Panc1 (cell line): ENCODE measurements around the gene BCL2. TPM values are rescaled to one million over a fixed set of nuclear protein-coding genes. Genes with fewer than 3 reads are reported as not detected.

Experiments used
- ATAC-seq: fragments of 200-7000 bp; cut with Tn5 transposase; 2 replicates; pipeline ENCODE4 v1.9.1; 2020; ENCODE audit warnings: mild to moderate bottlenecking, moderate library complexity
- BruUV-seq: library from RNA; stranded (reverse); fragments of 400-500 nt; replicated peaks from 2 replicates; lab custom pipeline; 2021; lab: Mats Ljungman, UMichigan
- CTCF ChIA-PET: fragments of 300-600 bp; sonication (Branson Sonifier 250); formaldehyde crosslinking; loops from one replicate; lab custom pipeline; 2022; ENCODE audit warnings: antibody characterized with exemption; lab: Charles Lee
- POLR2A ChIA-PET: fragments of 300-600 bp; sonication (Branson Sonifier 250); formaldehyde crosslinking; loops from one replicate; lab custom pipeline; 2022; ENCODE audit warnings: antibody characterized with exemption; lab: Charles Lee
- DNase-seq: peaks from one replicate; pipeline ENCODE4 v3.0.0-alpha.2; 2010; ENCODE audit warnings: low read depth, low spot score
- H3K27ac ChIP-seq: 2 replicates; pipeline ENCODE4 v1.5.1; 2011; ENCODE audit warnings: mild to moderate bottlenecking, low read length, inconsistent platforms
- H3K27me3 ChIP-seq: fragments of 200-500 bp; sonication (Bioruptor generic); 2 replicates; pipeline ENCODE4 v1.6.0; 2014; ENCODE audit warnings: low read length, inconsistent platforms; ENCODE audit not compliant: control insufficient read depth, insufficient read depth
- H3K36me3 ChIP-seq: fragments of 200-500 bp; sonication (Bioruptor generic); 2 replicates; pipeline ENCODE4 v1.5.1; 2014; ENCODE audit warnings: inconsistent platforms, mild to moderate bottlenecking, low read length, moderate library complexity; ENCODE audit not compliant: control insufficient read depth, insufficient read depth
- H3K4me1 ChIP-seq: 2 replicates; pipeline ENCODE4 v1.5.1; 2011; ENCODE audit warnings: inconsistent platforms, mild to moderate bottlenecking, low read length, moderate library complexity; ENCODE audit not compliant: control insufficient read depth, insufficient read depth
- H3K4me3 ChIP-seq, 2 experiments: 2 replicates each; pipeline ENCODE4 v1.5.1; 2011 to 2012; ENCODE audit warnings: low read depth in 2 of 2, low read length in 2 of 2, mild to moderate bottlenecking in 2 of 2, inconsistent platforms in 1 of 2, moderate library complexity in 1 of 2
- H3K9me3 ChIP-seq: fragments of 200-500 bp; sonication (Bioruptor generic); 2 replicates; pipeline ENCODE4 v1.5.1; 2014; ENCODE audit warnings: low read depth, mild to moderate bottlenecking, inconsistent platforms, low read length, moderate library complexity; ENCODE audit not compliant: control insufficient read depth, insufficient read depth
- POLR2AphosphoS5 ChIP-seq: IDR thresholded peaks from 2 replicates; pipeline ENCODE4 v1.6.1; 2012; ENCODE audit warnings: mild to moderate bottlenecking, low read depth, low read length, moderate library complexity
- REST ChIP-seq, 2 experiments: IDR thresholded peaks; 2 replicates each; pipeline ENCODE4 v1.6.1; 2011 to 2012; ENCODE audit warnings: low read depth in 2 of 2, control low read depth in 1 of 2, low read length in 1 of 2, mild to moderate bottlenecking in 1 of 2, moderate library complexity in 1 of 2; ENCODE audit not compliant: insufficient read depth in 1 of 2
- SIN3A ChIP-seq: IDR thresholded peaks from 2 replicates; pipeline ENCODE4 v1.6.1; 2012; ENCODE audit warnings: low read depth, mild to moderate bottlenecking, low read length, moderate library complexity, borderline replicate concordance; ENCODE audit not compliant: insufficient read depth
- TCF7L2 ChIP-seq: IDR thresholded peaks from 2 replicates; pipeline ENCODE4 v1.6.1; 2011; ENCODE audit warnings: mild to moderate bottlenecking, low read depth, low read length, inconsistent platforms
- in situ Hi-C: cut with HindIII; loops from 2 replicates; pipeline ENCODE4 v1.10.0; 2016; ENCODE audit warnings: low sequenced_read_pairs, low pct_unique_long_range_greater_than_20kb
- intact Hi-C: fragments of 100-400 bp; cut with micrococcal nuclease; formaldehyde crosslinking; loops from one replicate; pipeline ENCODE4 v1.10.0; 2022; ENCODE audit not compliant: unreplicated experiment
- total RNA-seq: library from RNA; stranded (reverse); gene quantifications from one replicate; pipeline ENCODE4 v1.2.1, GENCODE V29; 2021; ENCODE audit not compliant: unreplicated experiment
- TF ChIP-seq, protein P1 (sequence below): fragments of 450-650 bp; IDR thresholded peaks from 2 replicates; pipeline ENCODE4 v1.5.1; 2017; ENCODE audit warnings: mild to moderate bottlenecking

The BCL2 gene
- total RNA-seq, 1 experiment from 2014 or later: 0.72 TPM

- intact Hi-C loops (no loop called here), in situ Hi-C loops (no loop called here)
- no peaks in the 10 kb centered on the region; the same call in 1 of the 2 replicates for H3K4me1 ChIP-seq
- TF ChIP-seq, protein P1, sequence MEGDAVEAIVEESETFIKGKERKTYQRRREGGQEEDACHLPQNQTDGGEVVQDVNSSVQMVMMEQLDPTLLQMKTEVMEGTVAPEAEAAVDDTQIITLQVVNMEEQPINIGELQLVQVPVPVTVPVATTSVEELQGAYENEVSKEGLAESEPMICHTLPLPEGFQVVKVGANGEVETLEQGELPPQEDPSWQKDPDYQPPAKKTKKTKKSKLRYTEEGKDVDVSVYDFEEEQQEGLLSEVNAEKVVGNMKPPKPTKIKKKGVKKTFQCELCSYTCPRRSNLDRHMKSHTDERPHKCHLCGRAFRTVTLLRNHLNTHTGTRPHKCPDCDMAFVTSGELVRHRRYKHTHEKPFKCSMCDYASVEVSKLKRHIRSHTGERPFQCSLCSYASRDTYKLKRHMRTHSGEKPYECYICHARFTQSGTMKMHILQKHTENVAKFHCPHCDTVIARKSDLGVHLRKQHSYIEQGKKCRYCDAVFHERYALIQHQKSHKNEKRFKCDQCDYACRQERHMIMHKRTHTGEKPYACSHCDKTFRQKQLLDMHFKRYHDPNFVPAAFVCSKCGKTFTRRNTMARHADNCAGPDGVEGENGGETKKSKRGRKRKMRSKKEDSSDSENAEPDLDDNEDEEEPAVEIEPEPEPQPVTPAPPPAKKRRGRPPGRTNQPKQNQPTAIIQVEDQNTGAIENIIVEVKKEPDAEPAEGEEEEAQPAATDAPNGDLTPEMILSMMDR: no peak
- TF ChIP-seq REST (IDR thresholded peaks at IDR 0.05; ENCODE audit: insufficient read depth in 1 of 2, low read depth in 2 of 2, low read length in 1 of 2) (no peak), SIN3A (no peak), TCF7L2 (no peak), POLR2AphosphoS5 (no peak)
- no peak overlapping the region for H3K4me3 ChIP-seq
- POLR2A ChIA-PET: no interaction called here
- ATAC-seq: no peak
- no peak for DNase-seq
- H3K27me3 ChIP-seq: peaks cover 28% of the 10 kb centered on the region
- no peak overlapping the region for H3K27ac ChIP-seq
- H3K36me3 ChIP-seq: peaks cover 2% of the 10 kb centered on the region; the same call in 1 of the 2 replicates
- CTCF ChIA-PET: no interaction called here
- BruUV-seq: no TSS peak
- H3K9me3 ChIP-seq: no peaks in the 10 kb centered on the region
Observed at GRCh38 chr18:63316612-63317555, 2.7 kb downstream of the BCL2 start.

GRCh38 chr18:63315876-63316275, 3.7 kb downstream of the BCL2 start:
- Histone ChIP-seq H3K36me3 (peaks cover 2% of the 10 kb centered on the region; the same call in 1 of the 2 replicates), H3K27ac (no peak overlapping the region), H3K27me3 (peaks cover 28% of the 10 kb centered on the region), H3K9me3 (no peaks in the 10 kb centered on the region), H3K4me1 (no peaks in the 10 kb centered on the region; the same call in 1 of the 2 replicates), H3K4me3 (no peak overlapping the region)
- no peak for TF ChIP-seq POLR2AphosphoS5
- no peak for TF ChIP-seq REST (IDR thresholded peaks at IDR 0.05; ENCODE audit: insufficient read depth in 1 of 2, low read depth in 2 of 2, low read length in 1 of 2)
- TF ChIP-seq SIN3A: no peak
- TF ChIP-seq, protein P1: no peak
- TF ChIP-seq TCF7L2: no peak
- ChIA-PET CTCF (no interaction called here), POLR2A (no interaction called here)
- intact Hi-C loops: no loop called here
- in situ Hi-C loops: no loop called here
- no TSS peak for BruUV-seq
- no peak for ATAC-seq
- no peak for DNase-seq
